SJCRH30 (cell line): ENCODE measurements around the gene STX19. TPM values are rescaled to one million over a fixed set of nuclear protein-coding genes. Genes with fewer than 3 reads are reported as not detected.

Experiments
- DNase-seq, 2 experiments: peaks; one replicate each; pipeline ENCODE4 v3.0.0-alpha.2; 2015 to 2020
- H3K27ac ChIP-seq: fragments of 250-450 bp; sonication (Bioruptor Pico); 2 replicates; pipeline ENCODE4 v1.5.1; 2020; ENCODE audit warnings: mild to moderate bottlenecking, moderate library complexity
- H3K27me3 ChIP-seq: fragments of 250-450 bp; sonication (Bioruptor Pico); 2 replicates; pipeline ENCODE4 v1.5.1; 2020; ENCODE audit warnings: mild to moderate bottlenecking, moderate library complexity
- H3K36me3 ChIP-seq: fragments of 250-450 bp; sonication (Bioruptor Pico); 2 replicates; pipeline ENCODE4 v1.5.1; 2020; ENCODE audit warnings: mild to moderate bottlenecking, moderate library complexity
- H3K4me1 ChIP-seq: fragments of 250-450 bp; sonication (Bioruptor Pico); 2 replicates; pipeline ENCODE4 v1.5.1; 2020; ENCODE audit warnings: mild to moderate bottlenecking, moderate library complexity
- H3K4me3 ChIP-seq: fragments of 250-450 bp; sonication (Bioruptor Pico); 2 replicates; pipeline ENCODE4 v1.5.1; 2020; ENCODE audit warnings: mild to moderate bottlenecking, moderate library complexity
- H3K9me3 ChIP-seq: fragments of 250-450 bp; sonication (Bioruptor Pico); replicated peaks from 2 replicates; pipeline ENCODE4 v1.5.1; 2020; ENCODE audit warnings: mild to moderate bottlenecking, moderate library complexity
- total RNA-seq: library from RNA; depleted of rRNA; stranded (reverse); fragments of >200 nt; shearing (Covaris generic); gene quantifications from 2 replicates; pipeline ENCODE4 v1.2.3, GENCODE V29; 2014; rRNA removed

The STX19 gene, protein sequence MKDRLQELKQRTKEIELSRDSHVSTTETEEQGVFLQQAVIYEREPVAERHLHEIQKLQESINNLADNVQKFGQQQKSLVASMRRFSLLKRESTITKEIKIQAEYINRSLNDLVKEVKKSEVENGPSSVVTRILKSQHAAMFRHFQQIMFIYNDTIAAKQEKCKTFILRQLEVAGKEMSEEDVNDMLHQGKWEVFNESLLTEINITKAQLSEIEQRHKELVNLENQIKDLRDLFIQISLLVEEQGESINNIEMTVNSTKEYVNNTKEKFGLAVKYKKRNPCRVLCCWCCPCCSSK
- not detected in 2 replicates for total RNA-seq

DNA sequence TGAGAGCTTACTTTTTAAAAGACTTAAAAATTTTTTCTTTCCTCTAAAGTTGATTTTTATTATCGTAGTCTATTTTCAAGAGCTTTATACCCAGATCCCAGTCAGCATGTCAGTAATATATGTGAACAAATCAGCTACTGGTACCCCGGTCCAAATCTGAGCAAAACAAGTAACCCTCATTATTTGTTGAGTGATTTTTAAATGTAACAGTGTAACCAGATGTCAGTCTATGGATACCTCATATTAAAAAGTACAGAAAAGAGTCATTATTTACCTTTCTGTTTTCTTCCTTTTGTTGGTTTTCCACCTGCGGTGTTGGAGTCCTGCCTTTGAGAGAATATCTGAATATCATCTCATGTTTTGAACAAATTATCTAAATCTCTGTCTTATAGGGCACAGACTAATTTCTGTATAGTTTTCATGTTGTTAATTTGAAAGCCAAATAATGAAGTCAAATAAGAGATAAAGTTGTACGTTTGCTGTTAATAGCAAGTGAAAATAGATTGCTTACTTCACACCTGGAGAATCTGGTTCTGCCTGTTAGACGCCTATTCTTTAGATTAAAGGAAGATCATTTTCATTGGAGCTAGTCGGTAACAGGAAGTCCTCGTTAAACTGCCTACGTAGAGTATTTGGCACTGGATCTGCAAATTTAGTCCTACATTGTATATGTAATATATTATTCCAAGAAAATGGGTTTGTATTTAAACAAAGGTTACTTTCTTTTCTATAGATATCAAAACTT lies at the start of gene STX19:
STX19 (minus strand) TSS at position 505 of the 745 bp plus-strand sequence. CDS start 13,328 bp downstream, outside the sequence.
- Histone ChIP-seq H3K27me3 (no peaks in the 10 kb centered on the region), H3K4me3 (no peak within 1 kb of the TSS), H3K9me3 (no peaks in the 10 kb centered on the region), H3K4me1 (no peaks in the 10 kb centered on the region), H3K27ac (no peak within 1 kb of the TSS), H3K36me3 (no peaks in the 10 kb centered on the region)
- no peak for DNase-seq

DNA sequence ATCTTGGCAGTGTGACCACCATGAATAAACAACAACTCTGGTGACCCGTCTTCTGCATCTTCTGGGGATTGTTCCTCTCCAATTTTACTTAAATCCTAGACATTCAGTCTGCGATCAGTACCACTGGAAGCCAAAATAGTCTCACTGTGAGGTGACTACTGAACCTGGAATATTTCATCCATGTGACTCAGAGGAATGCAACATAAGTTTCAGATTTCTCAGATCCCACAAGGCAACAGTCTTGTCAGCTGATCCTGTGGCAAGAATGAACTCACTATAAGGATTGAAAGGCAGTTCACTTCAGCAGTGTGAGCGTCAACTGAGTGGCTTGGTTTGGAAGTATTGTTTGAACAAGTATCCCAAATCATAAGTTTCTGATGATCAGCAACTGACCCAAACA lies 47.7 kb upstream of the STX19 start:
- Histone ChIP-seq H3K4me3 (no peak overlapping the region), H3K4me1 (no peaks in the 10 kb centered on the region), H3K27me3 (no peaks in the 10 kb centered on the region), H3K27ac (no peak overlapping the region), H3K9me3 (no peaks in the 10 kb centered on the region), H3K36me3 (no peaks in the 10 kb centered on the region; the same call in 1 of the 2 replicates)
- no peak for DNase-seq

DNA sequence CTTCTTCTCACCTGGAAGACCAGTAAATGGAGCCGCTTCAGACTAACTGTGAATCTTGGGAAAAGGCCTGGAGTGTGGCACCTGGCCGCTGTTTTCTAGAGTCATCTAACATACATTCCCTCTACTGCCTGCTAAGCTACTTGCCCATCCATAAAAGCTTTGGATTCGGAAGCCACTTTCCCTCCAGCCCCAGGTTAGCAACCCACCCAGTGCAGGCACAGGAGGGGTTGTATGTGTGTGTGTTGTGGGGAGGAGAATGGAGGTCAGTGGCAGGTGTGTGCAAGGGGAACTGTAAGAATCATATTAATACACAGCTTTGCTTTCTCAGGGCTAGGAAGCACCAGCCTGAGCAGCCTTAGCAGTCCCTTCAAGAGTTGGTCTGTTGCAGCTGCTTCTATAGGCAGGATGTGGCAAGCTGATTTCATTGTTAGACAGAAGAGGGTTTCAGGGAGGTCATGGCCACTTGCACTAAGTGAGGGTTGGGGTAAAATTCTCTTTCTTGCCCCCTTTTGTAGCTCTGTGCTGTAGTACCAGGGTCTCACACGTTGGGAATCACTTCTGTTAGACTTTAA lies 43.4 kb upstream of the STX19 start:
- peaks cover 2% of the 10 kb centered on the region for H3K36me3 ChIP-seq
- H3K4me3 ChIP-seq: no peak overlapping the region
- H3K27me3 ChIP-seq: no peaks in the 10 kb centered on the region
- no peaks in the 10 kb centered on the region for H3K4me1 ChIP-seq
- H3K9me3 ChIP-seq: no peaks in the 10 kb centered on the region
- peak in 1 of 2 experiments; percentile 37 for DNase-seq
- H3K27ac ChIP-seq: no peak overlapping the region

DNA sequence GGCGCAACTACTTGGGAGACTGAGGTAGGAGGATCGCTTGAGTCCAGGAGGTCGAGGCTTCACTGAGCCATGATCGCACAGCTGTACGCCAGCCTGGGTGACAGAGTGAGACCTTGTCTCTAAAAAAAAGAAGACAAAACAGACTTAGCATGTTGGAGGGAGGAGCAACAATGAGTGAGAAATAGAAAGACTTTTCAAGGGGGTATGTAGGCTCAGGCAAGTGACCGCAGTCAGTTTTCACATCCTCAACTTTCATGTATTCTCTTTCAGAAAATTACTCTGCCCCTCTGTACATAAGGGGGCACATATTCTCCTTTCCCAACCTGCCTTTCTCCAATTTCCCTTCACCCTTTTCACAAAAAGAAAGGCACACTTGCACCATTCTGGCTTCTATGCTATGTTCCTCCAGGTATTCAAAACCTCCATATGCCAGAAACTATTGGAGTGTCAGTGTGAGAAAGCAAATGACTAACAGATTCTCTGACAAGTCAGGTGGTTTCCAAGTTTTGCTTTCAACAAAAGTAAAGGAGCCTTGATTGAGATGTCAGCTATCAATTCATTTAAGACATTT lies 42.0 kb upstream of the STX19 start:
- Histone ChIP-seq H3K4me1 (no peaks in the 10 kb centered on the region), H3K4me3 (no peak overlapping the region), H3K27ac (no peak overlapping the region), H3K27me3 (no peaks in the 10 kb centered on the region), H3K9me3 (no peaks in the 10 kb centered on the region), H3K36me3 (peaks cover 2% of the 10 kb centered on the region; the same call in 1 of the 2 replicates)
- no peak for DNase-seq

DNA sequence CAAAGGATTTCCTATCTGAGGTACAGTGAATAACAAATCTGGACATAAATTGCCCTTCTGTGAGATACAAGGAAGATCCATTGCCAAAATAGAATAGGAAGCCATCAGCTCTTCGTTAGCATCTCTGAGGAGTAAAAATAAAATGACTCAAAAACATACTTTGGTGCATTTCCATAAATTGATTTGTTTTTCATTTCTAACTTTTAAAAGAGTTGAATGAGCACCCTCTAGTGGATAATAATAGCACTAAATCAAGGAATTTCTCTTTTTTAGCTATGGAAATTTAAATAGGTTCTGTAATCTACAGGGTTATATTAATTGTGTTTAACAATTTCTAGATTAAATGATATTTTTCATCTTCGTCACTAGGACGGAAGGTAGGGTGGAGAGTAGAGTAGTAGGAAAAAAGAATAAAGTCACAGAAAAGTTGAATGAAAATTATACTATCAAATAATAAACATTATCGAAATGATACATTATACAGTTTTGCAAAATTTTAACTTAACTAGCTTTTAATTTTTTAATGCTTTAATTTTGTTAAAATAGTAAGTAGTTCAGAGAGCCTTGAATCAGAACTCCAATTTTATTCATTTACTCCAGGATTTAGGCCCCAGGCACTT lies 40.9 kb upstream of the STX19 start:
- Histone ChIP-seq H3K27ac (no peak overlapping the region), H3K9me3 (no peaks in the 10 kb centered on the region), H3K4me1 (no peaks in the 10 kb centered on the region), H3K27me3 (no peaks in the 10 kb centered on the region), H3K36me3 (peaks cover 2% of the 10 kb centered on the region; the same call in 1 of the 2 replicates), H3K4me3 (no peak overlapping the region)
- DNase-seq: peak in 1 of 2 experiments; percentile 41

DNA sequence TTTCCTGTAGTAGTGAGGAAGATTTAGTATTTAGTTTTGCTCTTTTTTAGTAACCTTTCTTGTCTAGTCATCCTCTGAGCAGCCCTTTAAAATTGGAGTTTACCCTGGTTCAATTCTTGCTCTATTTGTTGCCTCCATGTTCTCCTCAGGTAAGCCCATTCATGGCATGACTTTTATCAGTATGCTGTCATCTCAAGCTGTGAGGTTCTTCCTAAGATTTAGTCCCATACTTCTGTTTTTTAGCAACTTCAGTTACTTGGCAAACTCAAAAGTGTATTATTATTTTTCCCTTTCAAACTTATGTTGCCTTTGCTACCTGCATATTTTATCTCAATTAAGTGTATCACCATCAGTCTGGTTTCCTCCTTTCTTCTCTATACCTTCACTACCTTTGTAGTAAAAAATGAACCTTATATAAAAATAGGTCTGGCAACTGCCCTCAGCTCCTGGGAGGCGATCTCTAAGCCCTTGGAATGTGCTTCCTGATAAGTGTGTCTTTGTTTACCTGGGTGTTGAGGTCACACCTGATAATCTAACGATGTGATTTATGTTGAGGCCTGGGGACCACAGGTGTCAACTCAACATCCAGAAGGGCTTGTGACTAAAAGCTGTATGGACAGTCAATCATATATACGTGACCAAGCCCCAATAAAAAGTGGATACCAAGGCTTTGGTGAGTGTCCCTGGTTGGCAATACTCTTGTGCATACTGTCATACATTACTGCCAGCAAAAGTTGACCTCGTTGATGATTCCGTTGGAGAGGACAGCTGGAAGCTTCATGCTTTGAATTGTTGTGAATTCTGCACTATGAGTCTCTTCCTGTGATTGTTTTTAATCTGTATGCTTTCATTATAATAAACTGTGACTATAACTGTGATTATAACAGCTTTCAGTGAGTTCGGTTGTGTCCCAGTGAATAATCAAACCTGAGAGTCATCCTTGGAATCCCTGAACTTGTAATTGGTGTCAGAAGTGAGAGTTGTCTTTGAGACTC lies 38.4 kb upstream of the STX19 start:
- Histone ChIP-seq H3K27ac (no peak overlapping the region), H3K4me3 (no peak overlapping the region), H3K36me3 (peaks cover 2% of the 10 kb centered on the region; the same call in 1 of the 2 replicates), H3K9me3 (no peaks in the 10 kb centered on the region), H3K27me3 (no peaks in the 10 kb centered on the region), H3K4me1 (no peaks in the 10 kb centered on the region)
- no peak for DNase-seq

DNA sequence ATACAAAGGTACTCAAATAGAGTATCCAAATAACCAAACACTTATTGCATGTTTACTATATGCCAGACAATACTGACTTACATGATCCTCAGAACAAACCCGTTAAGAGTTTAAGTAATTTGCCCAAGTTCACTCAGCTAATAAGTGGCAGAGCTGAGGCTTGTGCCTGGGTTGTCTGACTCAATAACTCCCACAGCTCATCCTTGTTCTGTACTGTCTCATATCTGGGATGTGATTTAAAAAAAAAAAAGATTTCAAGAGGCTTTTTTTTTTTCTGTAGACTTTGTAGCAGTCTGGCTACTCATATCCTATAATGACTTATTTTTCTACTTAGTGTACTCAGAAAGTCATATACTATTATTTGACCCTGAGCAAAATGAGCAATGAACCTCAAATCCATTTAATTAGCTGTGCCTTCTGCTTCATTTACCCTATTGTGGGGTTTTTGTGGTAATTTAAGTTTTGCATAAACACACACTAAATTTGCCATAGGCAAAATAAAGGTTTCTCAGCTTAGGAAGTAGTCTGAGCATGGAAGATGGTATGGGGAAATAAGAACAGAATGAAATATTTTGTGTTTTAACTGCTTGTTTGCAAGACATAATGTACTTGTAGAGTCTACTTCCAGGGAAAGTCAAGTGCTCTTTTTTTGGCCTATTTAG lies 37.6 kb upstream of the STX19 start:
- peaks cover 2% of the 10 kb centered on the region; the same call in 1 of the 2 replicates for H3K36me3 ChIP-seq
- no peak overlapping the region for H3K27ac ChIP-seq
- no peaks in the 10 kb centered on the region for H3K27me3 ChIP-seq
- no peak for DNase-seq
- no peaks in the 10 kb centered on the region for H3K9me3 ChIP-seq
- no peak overlapping the region for H3K4me3 ChIP-seq
- no peaks in the 10 kb centered on the region for H3K4me1 ChIP-seq

DNA sequence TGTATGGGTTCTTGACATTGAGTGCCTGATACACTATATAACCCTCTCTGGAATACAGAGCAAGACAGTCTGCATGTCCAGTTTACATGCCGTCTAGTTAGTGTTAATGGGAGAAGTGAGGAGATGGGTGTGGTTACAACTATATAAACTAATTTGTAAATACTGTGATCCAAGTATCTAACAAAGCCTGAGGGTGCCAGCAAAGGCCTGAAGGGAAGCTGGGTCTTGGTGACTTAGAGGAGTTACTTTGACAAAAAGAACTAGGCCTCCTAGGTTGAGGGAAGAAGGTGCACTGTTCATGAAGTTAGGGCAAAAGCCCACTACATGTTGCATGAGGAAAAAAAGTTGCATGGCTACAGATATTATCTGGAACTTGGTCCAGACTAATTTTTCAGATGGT lies 36.7 kb upstream of the STX19 start:
- H3K4me3 ChIP-seq: no peak overlapping the region
- DNase-seq: no peak

DNA sequence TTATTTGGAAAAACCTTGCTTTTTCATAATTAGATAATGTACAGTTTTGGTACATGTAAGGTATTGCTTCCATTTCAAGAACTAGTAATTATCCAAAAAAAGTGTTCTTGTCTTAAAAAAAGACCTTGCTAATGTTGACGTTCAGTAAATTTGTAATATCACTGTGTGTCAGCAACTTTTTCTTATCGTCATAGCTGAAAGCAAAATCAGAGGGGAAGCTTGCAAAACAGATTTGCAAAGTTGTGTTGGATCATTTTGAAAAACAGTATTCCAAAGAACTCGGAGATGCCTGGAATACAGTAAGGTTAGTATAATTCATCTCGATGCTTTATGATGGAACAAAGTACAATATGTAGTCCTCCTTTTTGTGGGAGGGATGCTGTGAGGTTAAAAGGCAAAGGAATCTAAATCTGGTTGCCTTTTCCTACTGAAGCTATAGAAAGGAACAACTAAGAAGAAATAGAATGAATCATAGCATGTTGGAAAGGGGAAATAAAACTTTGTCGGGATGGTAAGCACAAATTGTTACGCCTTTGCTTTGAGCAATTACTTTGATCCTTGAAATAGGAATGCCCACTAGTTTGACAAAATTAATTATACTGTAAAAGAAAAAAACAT lies 36.0 kb upstream of the STX19 start:
- no peak overlapping the region for H3K4me3 ChIP-seq
- H3K4me1 ChIP-seq: no peaks in the 10 kb centered on the region
- DNase-seq: no peak
- no peak overlapping the region for H3K27ac ChIP-seq
- no peaks in the 10 kb centered on the region for H3K9me3 ChIP-seq
- no peaks in the 10 kb centered on the region for H3K27me3 ChIP-seq
- peaks cover 2% of the 10 kb centered on the region; the same call in 1 of the 2 replicates for H3K36me3 ChIP-seq

More for the DNA sequence above, 36.7 kb upstream of the STX19 start:
- no peaks in the 10 kb centered on the region for H3K9me3 ChIP-seq
- no peaks in the 10 kb centered on the region for H3K27me3 ChIP-seq
- H3K4me1 ChIP-seq: no peaks in the 10 kb centered on the region
- H3K36me3 ChIP-seq: peaks cover 2% of the 10 kb centered on the region; the same call in 1 of the 2 replicates
- no peak overlapping the region for H3K27ac ChIP-seq

DNA sequence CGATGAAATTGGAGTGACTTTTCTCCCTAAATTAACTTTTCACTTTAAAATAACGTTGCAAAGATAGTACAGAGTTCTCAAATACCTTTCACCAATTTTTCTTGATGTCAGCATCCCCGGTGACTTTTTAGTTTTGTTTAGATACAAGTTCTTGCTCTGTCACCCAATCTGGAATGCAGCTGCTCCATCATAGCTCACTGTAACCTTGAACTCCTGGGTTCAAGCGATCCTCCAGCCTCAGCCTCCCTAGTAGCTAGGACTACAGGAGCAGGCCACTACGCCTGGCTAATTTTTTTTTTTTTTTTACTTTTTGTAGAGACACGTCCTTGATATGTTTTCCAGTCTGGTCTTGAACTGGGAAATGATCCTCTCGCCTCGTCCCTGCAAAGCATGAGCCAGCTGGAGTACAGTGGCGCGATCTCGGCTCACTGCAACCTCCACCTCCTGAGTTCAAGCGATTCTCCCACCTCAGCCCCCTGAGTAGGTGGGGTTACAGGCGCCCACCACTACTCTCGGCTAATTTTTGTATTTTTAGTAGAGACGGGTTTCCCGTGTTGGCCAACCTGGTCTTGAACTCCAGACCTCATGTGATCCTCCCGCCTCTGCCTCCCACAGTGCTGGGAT lies 35.2 kb upstream of the STX19 start:
- H3K9me3 ChIP-seq: no peaks in the 10 kb centered on the region
- peak overlapping the region; percentile 83 for H3K4me3 ChIP-seq
- peak overlapping the region; percentile 91 for H3K27ac ChIP-seq
- H3K36me3 ChIP-seq: peaks cover 2% of the 10 kb centered on the region; the same call in 1 of the 2 replicates
- H3K27me3 ChIP-seq: no peaks in the 10 kb centered on the region
- DNase-seq: peak in 1 of 2 experiments; percentile 38
- no peaks in the 10 kb centered on the region for H3K4me1 ChIP-seq

DNA sequence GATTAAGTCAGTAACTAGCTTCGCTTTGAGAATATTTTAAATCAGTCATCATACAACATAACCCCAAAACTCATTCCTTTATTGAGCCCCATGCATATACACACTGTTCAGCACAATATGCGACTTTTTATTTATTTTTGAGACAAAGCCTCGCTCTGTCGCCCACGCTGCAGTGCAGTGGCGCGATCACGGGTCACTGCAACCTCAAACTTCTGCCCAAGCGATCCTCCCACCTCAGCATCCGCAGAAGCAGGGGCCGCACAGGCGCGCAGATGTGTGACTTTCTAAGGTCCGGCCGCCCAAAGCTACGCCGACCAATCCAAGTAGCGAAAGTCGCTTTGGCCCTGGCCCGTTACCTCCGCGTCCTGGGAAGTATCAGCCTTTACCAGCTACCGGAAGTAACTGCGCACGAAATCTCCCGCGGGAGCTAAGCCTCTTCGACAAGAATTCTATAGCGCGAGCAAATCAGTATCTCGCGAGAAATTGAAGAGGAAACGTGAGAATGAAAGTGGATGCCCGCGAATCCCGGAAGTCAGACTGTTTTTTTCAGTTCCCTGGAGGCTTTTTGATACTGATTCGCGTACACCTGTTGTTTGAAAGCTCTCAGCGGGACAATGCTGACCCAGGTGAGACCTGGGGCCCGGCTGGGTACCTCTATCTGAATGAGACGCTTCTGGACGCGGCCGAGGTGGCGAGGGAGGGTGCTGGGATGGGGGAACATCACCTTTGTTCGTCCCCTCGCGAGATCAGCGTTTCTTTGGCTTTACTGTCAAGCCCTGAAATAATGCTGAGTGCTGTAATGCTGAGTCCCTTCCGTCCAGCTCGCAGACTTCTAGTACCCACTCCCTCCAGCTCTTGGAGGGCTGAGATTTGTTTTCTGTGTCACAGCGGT lies 34.4 kb upstream of the STX19 start, which contains the start of the genes DHFR2 and NSUN3:
DHFR2 (minus strand) TSS at position 404 of the 892 bp plus-strand sequence. CDS start 1,405 bp downstream, outside the sequence.
NSUN3 (plus strand) TSS at position 549 of the 892 bp plus-strand sequence; CDS start at position 615, 66 bp downstream.
- H3K4me3 ChIP-seq: peak within 1 kb of the TSS; percentile 83
- DNase-seq: peak; percentile 98 to 99
- peak within 1 kb of the TSS; percentile 91 for H3K27ac ChIP-seq
- 0 out of 2 replicates have a peak, but pooled peaks cover 2% of the 10 kb centered on the region for H3K36me3 ChIP-seq
- H3K9me3 ChIP-seq: no peaks in the 10 kb centered on the region
- no peaks in the 10 kb centered on the region for H3K27me3 ChIP-seq
- no peaks in the 10 kb centered on the region for H3K4me1 ChIP-seq
